Activated naive CD4-positive, alpha-beta T cell treated with Interleukin-2 at 50 U/mL for 16 hours (primary cell): Measurements from ENCODE around the gene HHATL.
A peak's percentile ranks its signal among the peaks of the same experiment; 100 is the strongest.

ENCODE experiments used
- DNase-seq: peaks from one replicate; pipeline ENCODE4 v3.0.0-alpha.2; 2020

Gene HHATL

DNA sequence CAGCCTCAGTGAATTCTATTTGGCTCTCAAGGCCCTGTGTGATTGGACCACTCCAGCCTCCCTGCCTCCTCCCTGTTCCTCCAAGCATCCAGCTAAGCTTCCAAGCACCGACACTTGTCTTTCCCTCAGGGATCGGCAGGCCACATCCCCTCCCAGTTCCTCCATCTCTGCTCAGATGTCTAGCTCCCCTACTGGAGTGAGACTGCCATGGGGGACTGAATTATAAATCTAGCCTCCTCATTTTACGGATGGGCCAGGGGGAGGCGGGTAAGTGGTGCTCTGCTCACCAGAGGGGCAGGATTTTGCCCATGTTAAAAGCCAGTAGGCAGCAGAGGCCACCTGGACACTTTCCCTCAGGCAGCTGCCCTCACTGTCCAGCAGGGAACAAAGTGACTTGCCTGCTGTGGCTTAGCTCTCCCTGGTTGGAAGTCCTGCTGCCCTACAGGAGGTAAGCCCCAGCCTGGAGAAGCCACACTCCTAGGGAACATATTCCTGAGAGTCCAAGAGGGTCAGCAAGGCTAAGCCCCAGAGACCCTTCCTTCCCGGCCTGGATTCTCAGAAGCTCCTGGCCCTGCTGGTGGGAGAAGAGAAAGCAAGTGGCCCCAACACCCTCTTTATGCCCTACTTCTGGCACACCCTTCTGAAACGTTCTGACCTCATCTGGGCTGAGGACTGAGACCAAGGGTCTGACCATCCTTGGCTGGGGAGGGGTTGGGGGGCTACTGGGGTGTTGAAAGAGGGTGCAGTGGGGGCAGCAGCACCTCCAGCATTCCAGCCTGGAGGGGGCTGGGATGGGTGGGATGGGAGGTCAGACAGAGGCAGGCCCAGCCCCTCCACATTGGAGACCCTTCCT, 9.1 kb upstream of the HHATL start:
- DNase-seq = no peak

DNA sequence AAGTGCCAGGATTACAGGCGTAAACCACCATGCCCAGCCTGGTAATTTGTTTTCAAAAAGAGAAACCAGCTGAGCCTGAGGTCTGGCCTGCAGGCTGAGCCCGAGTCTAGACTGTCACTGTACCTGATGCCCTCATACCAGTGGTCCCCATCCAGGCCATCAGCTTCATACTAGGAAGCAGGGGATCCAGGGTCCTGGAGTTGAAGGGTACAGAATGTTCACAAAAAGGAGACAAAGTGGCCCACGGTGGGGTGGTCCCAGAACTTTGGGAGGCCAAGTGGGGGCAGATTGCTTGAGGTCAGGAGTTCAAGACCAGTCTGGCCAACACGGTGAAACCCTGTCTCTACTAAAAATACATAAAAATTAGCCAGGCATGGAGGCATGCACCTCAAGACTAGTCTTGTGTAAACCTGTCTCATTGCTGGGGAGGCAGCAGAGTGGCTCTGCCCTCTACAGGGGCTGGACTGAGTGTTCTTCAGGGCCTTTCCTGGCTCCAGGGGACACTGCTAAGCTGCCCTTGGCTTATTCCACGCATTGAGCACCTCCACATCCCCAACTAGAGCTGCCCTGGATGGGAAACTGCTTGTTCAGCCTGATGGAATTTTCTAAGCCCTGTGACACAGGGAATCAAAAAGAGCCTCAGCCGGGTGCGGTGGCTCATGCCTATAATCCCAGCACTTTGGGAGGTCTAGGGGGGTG, 7.9 kb upstream of the HHATL start:
- no peak for DNase-seq

DNA sequence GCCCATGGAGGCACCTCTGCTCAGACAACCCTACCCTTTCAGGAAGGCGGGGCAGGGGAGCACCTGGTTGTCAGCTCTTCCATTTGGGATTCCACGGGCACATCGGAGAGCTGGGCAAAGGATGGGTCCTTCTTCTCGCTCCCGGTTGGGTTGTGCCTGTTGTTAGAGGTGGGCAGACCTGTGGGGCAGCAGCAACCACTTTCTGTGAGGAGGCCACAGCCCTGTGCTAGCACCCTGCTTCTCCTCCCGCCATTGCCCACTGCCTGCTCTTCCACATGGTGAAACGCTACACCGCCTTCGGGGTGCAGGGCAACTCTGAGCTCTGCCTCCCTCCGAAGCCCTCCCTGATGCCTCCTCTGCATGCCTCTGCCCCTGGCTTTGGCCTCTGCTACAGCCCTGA, 7.0 kb upstream of the HHATL start:
- no peak for DNase-seq

DNA sequence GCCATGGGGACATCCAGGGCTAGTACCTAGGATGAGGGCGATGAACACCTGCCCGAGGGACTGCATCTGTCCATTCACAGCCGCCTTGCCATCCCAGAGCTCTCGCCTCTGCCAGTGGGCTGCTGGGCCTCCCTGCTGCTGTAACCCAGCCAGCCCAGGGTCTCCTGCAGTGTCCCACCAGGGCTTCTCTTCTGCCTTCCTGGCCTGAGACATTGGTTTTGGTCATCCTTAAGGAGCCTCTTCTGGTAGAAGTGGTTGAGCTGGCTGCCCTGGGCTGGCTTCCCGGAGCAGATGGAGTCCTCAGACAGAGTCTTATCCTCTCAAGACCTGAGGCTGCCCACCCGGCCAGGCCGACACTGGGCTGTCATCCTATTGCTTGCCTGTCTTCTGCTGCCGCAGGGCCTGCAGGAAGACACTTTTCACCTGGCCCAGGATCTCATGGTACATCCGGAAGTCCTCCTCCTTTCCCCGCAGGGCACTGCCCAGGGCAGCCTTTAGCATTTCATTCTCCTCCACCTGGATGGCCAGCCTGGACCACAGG, 6.1 kb upstream of the HHATL start:
- no peak for DNase-seq

DNA sequence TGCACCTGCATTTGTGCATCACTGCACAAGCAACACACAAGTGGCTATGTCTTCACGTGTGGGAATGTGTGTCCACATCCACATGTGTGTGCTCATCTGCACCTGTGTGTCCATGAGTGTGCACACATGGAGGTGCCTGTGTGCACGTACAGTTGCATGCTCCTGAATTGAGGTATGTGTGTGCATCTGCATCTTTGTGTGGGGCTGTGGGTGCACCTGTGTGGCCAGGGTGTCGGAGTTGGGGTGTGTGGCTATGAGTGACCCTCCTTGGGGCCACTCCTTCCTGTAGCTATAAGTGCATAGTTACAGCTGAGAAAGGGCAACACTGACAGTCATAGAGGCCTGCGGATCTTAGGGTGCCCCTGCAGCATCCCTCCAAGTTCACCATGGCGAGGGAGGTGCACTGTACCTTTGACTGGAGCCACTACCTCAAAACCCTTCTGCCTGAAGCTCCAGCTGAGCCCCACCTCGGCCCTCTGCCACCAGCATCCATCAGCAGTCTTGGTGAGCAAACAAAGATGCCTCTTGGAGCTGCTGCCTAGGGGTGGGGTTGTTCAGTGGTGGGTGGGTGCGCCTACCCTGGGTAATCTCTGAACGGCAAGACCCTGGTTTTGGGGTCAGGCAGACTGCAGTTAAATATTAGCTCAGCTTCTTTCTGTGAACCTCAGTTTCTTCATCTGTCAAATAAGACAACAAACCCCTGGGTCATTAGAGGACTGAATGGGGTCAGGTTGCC, 5.2 kb upstream of the HHATL start:
- DNase-seq = no peak

DNA sequence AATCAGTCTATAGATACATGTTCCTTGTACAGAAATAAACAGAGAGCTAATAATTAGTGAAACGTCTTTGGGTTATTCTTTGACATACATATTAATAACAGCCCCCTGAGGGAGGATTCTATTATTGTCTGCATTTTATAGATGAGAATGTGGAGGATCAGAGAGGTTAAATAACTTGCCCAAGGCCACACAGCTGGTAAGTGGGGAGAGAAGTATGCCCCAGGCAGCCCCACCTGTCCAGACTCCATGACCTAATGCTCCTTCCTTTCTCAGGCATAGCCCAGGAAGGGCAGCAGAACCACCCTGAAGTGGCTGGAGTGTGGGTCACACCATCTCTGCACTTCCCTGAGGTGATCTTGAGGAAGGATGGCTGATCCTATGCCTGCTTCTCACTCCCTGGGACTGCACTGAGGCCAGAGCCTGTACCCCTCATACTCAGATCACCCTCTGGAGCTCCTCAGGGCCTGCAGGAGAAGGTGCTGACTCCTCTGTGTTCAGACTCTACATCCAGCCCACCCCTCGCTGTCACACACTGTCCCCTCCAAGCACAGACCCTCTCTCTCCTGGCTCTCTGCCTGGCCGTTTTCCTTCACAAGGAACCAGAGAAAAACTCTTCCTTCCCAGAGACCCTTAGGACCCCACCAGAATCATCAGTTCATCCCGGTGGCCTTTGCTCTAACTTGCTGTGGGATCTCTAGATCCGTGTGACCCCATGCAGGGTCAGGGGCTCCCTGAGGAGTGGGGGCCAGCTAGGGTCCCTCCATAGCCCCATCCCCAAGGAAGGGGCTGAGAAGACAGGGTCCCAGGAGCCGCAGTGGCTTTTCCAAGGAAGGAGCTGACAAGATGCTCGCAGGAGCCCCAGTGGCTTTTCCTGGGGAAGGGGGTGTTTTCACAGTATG, 4.4 kb upstream of the HHATL start:
- DNase-seq = no peak

DNA sequence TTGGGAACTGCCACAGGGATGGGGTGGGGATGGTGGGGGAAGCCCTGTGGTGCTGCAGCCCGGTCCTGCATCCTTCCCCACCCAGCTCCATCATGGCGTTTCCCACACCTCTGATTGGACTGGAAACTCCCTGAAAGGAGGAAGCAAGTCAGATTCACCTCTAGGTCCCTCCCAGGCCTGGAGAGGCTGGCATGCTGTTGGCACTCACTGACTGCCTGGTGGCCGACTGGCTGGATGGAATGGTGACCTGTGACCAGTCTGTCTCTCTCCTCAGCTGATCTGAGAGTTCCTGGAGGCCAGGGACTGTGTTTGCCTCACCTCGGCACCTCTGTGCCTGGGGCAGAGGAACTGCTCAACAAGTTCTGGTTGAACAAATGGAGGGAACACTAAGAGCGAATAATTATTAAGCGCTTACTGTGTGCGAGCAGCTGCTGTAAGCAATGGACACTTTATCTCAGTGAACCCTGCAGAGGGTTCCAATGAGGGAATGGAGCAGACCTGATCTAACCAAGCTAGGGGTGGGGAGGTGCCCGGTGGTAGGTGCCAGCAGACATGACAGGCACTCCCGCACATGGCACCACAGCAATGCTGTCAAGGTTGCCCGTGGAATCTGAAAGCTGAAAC, 3.5 kb upstream of the HHATL start:
- DNase-seq = no peak

DNA sequence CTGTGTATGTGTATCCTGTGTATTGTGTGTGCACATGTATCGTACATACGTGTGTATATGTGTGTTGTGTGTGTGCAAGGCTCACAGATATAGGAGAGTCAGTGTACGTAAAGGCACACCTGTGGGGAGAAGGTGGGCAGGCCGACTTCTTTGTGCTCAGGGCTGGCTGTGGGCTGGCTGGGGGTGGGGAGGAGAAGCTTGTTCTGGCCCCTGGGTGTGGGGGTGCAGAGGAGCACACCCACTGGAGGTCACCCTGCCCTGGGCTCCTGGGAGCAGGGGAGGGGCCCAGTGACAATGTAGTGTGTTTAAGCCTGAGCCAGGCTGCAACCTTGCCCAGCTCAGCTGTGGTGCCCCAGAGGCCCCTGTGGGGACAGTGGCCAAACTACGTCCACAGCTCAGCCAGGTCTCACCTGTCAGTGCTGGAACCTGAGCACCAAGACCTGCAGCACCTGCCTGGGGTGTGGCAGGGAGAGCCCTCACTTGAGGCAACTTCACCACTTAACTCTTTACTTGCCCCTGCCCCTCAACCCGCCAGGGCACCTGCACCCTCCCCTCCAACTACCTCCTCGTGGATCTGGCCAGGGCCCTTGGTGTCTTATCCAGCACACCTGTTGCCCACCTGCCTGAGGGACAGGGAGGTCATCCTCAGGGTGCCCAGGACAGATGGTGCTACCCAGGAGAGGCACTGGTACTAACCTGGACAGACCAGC, 2.6 kb upstream of the HHATL start:
- DNase-seq = no peak

DNA sequence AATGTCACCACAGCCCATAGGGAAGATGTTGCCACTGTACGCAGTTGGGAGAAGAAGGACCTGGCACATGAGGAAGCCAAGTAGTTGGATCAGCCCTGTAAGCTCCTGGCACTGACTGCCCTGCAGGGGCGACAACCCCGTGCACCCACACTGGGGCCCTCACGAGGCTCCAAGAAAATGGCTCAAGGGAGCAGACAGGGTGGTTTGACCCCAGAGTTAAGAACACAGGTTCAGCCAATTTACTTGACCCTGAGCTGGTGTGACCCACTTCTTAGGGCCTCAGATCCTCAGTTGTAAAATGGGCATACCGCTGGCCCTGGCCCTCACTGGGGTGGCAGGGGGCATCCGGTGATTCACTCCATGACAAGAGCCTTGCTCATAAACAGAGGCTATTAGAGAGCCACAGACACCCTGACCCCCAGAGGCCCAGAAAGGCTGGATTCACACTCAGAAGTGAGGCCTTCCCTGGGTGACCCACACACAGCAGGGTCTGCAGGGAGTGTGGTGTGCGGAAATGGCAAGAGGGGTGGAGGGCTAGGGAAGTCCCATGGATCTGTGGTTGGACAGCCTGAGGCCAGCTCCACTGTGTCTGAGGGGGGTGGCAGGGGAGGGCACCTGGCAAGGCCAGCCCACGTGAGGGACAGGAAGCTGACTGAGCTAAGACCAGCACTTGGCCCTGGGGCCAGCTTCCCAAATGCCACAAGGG, 1.7 kb upstream of the HHATL start:
- no peak for DNase-seq

DNA sequence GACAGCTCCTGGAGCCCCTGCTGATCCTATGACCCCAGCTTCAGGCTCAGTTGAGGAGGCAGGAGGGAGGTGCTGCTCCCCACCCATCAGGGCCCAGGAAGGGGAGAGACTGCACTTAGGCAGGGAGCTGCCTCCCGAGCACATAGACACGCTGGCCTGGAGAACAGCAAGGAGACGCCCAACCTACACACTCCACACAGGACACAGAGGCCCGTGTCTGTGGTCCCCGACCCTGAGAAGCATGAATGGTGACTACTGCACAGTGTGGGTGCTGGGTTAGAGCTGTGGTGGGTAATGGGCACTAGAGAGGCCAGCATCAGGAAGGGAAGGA, 1.1 kb upstream of the HHATL start:
- DNase-seq = no peak

DNA sequence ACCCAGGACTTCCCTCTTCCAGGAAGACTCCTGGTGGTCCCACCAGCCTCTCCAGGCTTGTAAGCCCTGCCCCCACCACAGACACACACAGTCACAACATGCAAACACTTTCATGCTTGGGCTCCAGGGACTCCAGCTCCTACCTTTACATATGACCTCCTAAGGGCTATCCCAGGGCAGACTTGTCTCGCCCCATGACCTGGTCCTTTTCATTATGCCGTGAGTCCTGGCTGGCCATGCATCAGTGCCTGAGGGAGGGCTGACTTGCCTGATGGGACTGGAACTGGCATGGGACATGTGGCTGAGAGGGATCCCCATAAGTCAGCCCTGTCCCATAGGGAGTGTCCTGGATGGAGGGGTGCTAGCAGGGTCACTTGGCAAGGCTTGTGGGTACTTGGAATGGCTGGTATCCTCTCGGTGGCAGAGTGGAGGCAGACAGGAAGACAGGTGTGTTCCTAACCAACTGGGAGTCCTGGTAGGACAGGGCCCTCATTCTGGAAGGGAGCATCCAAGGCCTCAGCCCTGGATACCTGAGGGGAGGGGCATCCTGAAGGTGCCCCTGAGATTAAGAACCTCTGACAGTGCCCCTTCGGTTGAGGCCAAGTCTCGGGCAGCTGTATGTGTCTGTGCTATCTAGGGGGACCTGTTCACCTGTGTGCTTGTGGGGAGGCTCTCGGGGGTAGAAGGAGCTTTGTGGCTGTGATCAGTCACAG, 540 bp upstream of the HHATL start:
- no peak for DNase-seq

DNA sequence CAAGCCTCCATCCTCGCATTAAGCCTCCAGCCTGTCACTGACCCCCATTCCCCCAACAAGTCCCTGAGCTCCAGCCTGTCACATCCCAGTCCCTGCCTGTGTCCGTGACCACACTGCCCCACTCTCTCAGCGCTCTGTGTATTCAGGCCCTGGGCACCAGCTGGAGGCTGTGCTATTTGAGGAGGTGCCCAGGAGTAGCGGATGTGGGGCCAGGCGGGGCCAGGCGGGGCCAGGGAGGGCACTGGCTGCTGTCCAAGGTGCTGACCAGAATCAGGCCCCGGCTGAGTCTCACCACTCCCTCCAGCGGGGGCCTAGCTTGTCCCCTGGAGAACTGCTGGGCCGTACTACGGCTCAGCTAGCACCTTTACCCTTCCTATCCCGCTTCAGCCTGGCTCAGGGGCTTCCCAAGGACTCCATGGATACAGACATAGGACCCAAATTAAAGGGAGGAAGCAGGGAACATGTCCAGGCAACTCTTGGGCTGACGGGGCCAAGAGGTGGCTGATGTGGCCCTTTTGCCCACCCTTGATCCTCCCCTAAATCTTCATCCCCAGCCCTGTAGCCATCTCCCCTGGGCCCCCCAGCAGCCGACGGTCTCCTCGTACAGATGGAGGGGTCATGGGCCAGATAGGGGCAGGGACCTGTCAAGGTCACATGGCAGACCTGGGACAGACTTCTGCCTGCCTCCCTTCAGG, 1.1 kb downstream of the HHATL start:
- peak; percentile 56 for DNase-seq

DNA sequence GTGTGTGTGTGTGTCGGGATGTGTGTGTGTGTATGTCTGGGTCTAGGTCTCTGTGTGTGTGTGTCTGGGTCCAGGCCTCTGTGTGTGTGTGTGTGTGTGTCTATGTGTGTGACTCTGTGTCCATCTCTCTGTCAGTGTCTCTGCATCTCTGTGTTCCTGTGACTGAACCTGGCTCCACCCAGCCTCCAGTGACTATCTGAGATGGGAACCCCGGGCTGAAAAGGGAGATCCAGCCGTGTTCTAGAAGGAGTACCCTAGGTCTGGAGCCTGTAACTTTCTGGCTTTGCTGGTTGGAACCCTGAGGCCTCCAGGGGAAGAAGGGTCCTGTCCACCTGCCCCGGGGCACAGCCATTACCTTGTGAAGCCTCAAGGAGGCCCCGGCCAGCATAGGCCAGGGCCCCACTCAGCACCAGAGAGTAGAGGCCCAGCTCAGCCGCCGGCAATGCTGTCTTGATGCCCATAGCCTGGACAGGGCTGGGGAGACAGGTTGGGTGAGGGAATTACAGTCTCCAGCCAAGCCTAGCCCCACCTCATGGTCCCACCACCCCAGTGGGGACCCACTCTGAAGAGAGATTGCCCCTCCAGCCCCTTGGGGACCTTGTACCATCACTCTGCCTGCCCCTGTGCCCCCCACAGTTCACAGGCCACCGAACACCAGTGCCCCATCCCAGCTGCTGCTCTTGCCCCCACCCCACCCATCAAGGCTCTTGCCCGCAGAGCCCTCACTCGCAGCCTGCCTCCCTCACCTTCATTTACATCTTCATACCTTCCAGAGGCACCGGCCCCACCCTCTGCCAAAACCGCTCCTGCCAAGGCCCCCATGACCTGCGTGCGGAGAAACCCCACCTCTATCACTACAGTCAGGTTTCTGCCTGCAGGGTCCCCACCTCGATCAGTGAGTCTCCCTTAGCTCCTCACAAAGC, 2.0 kb downstream of the HHATL start:
- no peak for DNase-seq

DNA sequence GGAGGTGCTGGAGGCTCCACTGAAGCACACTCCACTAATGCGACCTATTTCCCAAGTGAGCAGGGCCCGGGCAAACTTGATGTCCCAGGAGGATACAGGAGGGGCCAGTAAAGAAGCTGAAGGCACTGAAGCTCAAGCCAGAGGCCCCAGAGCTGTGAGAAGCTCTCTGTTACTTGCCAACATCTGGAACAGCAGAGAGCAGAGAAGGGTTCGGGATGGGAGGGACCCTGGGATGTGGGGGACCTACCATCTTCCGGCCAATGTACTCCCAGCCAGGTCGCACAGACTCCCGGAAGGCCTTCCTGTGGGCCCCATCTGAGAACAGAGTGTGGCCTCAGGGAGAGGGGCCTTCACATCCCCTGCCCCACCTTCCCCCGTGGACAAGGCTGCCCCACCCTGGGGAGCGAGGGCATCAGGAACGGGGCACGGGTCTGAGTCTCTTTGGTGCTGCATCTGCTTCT, 3.1 kb downstream of the HHATL start:
- DNase-seq = no peak

DNA sequence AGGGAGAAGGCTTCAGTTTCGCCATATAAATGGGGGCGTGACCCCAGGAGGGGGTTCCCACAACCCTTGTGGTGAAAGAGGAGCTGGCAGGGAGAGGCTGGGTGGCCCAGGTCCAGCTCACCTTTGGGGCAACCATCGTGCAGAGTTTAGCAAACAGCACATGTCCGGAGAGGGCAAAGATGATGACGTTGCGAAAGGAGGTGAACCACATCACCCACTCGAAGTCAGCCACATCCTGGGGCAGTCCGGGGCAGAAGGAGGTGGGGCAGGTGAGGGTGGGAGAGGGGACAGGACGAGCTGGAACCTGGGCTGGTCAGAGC, 3.7 kb downstream of the HHATL start:
- peak; percentile 11 for DNase-seq

DNA sequence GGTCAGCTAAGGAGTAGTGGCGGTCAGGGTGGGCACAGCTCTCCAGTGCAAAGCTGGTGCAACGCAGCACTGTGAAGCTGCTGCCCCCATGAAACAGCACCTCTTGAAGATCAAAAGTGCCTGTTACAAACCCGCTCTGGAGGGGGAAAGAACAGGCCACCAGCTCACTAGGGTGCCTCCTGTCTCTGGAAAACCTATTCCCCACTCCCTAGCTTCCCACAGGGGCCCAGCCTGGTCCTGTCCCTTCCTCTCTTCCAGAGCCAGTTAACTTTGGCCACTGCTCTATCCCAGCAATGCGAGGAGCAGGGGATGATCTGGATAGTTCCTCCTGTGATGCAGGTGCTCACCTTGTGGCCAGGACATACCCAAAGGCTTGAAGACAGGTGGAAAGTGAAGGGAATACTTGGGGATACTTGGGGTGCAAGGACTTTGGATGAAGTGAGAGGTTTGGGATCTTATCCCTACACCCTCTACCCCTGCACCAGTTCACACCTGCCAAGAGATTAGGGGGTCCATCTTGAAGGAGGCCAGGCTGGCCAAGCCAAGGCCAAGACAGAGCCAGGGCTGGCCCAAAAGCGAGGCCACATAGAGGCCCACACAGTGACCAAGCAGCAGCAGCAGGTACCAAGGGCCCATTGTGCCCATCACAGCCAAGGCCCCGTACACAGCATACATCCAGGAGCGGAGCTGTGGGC, 4.2 kb downstream of the HHATL start:
- DNase-seq = no peak

DNA sequence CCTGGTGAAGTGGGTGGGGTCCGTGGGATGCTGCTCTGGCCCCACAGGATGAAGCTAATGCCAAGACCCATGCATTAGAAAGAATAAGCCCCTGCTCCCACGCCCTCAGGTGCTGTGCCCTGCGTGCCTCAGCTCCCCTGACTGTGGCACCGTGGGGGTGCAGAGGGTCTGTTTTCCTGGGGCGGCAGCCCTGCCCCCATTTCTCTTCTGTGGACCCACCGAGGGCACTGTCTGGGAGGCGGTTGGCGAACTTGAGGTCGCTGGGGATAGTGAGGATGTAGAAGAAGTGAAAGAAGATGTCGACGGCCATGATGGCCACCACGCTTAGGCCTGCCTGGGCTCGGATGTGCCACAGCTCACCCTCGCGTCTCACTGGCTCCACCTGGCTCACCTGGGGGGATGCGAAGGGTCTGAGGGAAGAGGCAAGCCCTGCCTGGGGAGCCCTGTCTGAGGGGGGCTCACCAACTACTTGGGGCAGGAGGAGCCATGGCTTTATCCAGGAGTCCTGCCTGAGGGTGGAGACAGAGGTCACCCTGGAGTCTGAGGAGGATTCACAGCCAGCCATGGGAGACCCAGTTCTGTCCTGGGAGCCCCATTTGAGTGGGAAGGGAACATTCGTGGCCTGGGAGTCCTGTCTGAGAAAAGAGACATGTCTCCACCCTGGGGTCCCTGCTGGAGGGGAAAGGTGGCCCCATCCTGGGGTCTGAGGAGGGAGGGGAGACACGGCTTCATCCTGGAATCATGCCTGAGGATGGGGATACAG, 5.1 kb downstream of the HHATL start:
- no peak for DNase-seq
